Colonic mucosa (tissue), 4 donors: ENCODE data around the gene EDEM1. TPM values are rescaled to one million over a fixed set of nuclear protein-coding genes. Genes with fewer than 3 reads are reported as not detected.

Source experiments
- DNase-seq: peaks from one replicate; pipeline ENCODE4 v3.0.0-alpha.2; 2020
- H3K27ac ChIP-seq: fragments of 200-600 bp; one replicate; pipeline ENCODE4 v1.8.0; 2021
- H3K27me3 ChIP-seq: fragments of 200-600 bp; one replicate; pipeline ENCODE4 v1.8.0; 2021
- H3K36me3 ChIP-seq: fragments of 200-600 bp; one replicate; pipeline ENCODE4 v1.8.0; 2021
- H3K4me1 ChIP-seq: fragments of 200-600 bp; one replicate; pipeline ENCODE4 v1.8.0; 2021; ENCODE audit warnings: mild to moderate bottlenecking
- H3K4me3 ChIP-seq: fragments of 200-600 bp; one replicate; pipeline ENCODE4 v1.8.0; 2021
- H3K9ac ChIP-seq, 2 donors: one replicate each; pipeline ENCODE4 v1.7.0; 2013; ENCODE audit warnings: control low read depth in 2 of 2, low read depth in 2 of 2, low read length in 2 of 2
- H3K9me3 ChIP-seq: fragments of 200-600 bp; one replicate; pipeline ENCODE4 v1.8.0; 2021
- CTCF ChIP-seq: fragments of 200-600 bp; IDR thresholded peaks from one replicate; pipeline ENCODE4 v1.8.0; 2022; ENCODE audit warnings: antibody characterized with exemption, mild to moderate bottlenecking
- intact Hi-C: fragments of 100-400 bp; cut with DNase I; formaldehyde crosslinking; loops from one replicate; pipeline ENCODE4 v1.14.1; 2022
- total RNA-seq, 2 donors: library from RNA; stranded (reverse); fragmentation: NEBNext Ultra II Directional in 1 of 2; extraction: Animal tissue kit (Norgen Biotek cat#: 25700) in 1 of 2; gene quantifications; one replicate each; pipeline ENCODE4 v1.2.1, GENCODE V29; 2021
- donor health status: healthy.
- donor health status: DM: no; HTN: no; CAD: no.
- donor health status: DM: no; HTN: no; CAD: no.

The EDEM1 gene
- total RNA-seq, 2 donors from 2014 or later = 38.9 to 49.7 TPM

GRCh38 chr3:5186858-5187155, 700 bp upstream of the EDEM1 start:
- Histone ChIP-seq H3K9me3 (no peaks in the 10 kb centered on the region), H3K36me3 (no peaks in the 10 kb centered on the region), H3K27ac (peak overlapping the region; percentile 25), H3K4me1 (no peaks in the 10 kb centered on the region), H3K4me3 (peak overlapping the region; percentile 99), H3K9ac (peak overlapping the region; percentile 64 to 71), H3K27me3 (no peaks in the 10 kb centered on the region)
- no peak for DNase-seq
- intact Hi-C loops = loop anchor here (5.0 kb wide), 1 partner anchor 65 kb away; the partner anchor contains the start of gene ARL8B
- no peak for TF ChIP-seq CTCF

DNA sequence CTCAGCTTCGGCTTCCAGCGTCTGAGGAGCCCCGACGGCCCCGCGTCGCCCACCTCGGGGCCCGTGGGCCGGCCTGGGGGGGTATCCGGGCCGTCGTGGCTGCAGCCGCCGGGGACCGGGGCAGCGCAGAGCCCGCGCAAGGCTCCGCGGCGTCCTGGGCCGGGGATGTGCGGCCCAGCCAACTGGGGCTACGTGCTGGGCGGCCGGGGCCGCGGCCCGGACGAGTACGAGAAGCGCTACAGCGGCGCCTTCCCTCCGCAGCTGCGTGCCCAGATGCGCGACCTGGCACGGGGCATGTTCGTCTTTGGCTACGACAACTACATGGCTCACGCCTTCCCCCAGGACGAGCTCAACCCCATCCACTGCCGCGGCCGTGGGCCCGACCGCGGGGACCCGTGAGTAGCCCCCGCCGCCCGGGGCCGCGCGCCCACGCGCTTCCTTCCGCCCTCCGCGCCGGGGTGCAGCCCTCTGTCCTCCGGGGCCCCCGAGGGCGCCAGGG, 462 bp downstream of the EDEM1 start:
- Histone ChIP-seq H3K4me3 (peak overlapping the region; percentile 99), H3K27me3 (no peaks in the 10 kb centered on the region), H3K9ac (peak overlapping the region; percentile 90 to 98), H3K4me1 (no peaks in the 10 kb centered on the region), H3K9me3 (no peaks in the 10 kb centered on the region), H3K27ac (peak overlapping the region; percentile 99), H3K36me3 (no peaks in the 10 kb centered on the region)
- peak; percentile 44 for DNase-seq
- TF ChIP-seq CTCF = no peak
- intact Hi-C loops = loop anchor here (5.0 kb wide), 1 partner anchor 66 kb away; the partner anchor contains the start of gene ARL8B

- no peaks in the 10 kb centered on the region for H3K4me1 ChIP-seq
- H3K9me3 ChIP-seq = no peaks in the 10 kb centered on the region
- peak; percentile 65 for DNase-seq
- no peaks in the 10 kb centered on the region for H3K27me3 ChIP-seq
- H3K9ac ChIP-seq = peak overlapping the region; percentile 90 to 98
- H3K4me3 ChIP-seq = peak overlapping the region; percentile 99
- H3K36me3 ChIP-seq = no peaks in the 10 kb centered on the region
- intact Hi-C loops = loop anchor here (5.0 kb wide), 1 partner anchor 66 kb away; the partner anchor contains the start of gene ARL8B
- peak overlapping the region; percentile 99 for H3K27ac ChIP-seq
- TF ChIP-seq CTCF = no peak
Observed at GRCh38 chr3:5188419-5189221, 1.1 kb downstream of the EDEM1 start.

DNA sequence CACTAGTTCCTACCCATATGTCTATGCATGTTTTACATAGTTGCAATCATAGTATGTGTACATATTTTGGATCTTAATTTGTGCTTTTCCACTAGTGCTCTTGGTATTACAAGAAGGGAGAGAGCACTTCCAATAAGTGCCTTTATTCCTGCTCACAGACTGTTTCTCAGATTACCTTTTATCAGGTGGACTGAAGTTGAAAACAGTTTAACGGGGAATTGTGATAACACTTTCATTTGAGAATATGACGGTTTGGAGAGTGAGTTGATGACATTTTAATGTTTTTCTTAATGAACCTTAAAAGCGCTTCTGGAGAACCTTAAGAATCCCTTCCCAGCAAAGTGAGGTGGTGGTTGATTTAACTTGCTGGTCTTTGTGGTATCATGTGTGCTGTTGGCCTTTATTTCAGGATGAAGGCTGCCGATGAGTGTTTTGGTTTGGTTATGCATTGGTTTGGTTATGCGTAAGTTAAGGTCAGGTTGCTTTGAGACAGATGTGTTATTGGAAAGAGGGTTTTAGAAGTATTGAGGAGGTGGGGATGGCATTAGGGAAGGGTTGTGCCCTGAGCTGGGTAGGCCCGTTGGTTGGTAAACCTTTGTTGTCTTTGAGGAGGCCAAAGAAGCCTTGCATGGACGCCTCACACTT, 2.8 kb downstream of the EDEM1 start:
- Histone ChIP-seq H3K4me3 (peak overlapping the region; percentile 10), H3K9me3 (no peaks in the 10 kb centered on the region), H3K36me3 (no peaks in the 10 kb centered on the region), H3K27me3 (no peaks in the 10 kb centered on the region), H3K27ac (no peak overlapping the region), H3K4me1 (no peaks in the 10 kb centered on the region), H3K9ac (peak overlapping the region in 1 of 2 donors; percentile 1)
- TF ChIP-seq CTCF = no peak
- no peak for DNase-seq
- intact Hi-C loops = no loop called here

GRCh38 chr3:5191555-5192304, 4.2 kb downstream of the EDEM1 start:
- H3K27me3 ChIP-seq = no peaks in the 10 kb centered on the region
- H3K27ac ChIP-seq = no peak overlapping the region
- no peaks in the 10 kb centered on the region for H3K36me3 ChIP-seq
- DNase-seq = no peak
- no peak overlapping the region for H3K4me3 ChIP-seq
- intact Hi-C loops = no loop called here
- H3K4me1 ChIP-seq = no peaks in the 10 kb centered on the region
- H3K9ac ChIP-seq = no peak overlapping the region
- H3K9me3 ChIP-seq = no peaks in the 10 kb centered on the region
- no peak for TF ChIP-seq CTCF
